Measurements from ENCODE around the gene PCSK7.

The PCSK7 gene

DNA sequence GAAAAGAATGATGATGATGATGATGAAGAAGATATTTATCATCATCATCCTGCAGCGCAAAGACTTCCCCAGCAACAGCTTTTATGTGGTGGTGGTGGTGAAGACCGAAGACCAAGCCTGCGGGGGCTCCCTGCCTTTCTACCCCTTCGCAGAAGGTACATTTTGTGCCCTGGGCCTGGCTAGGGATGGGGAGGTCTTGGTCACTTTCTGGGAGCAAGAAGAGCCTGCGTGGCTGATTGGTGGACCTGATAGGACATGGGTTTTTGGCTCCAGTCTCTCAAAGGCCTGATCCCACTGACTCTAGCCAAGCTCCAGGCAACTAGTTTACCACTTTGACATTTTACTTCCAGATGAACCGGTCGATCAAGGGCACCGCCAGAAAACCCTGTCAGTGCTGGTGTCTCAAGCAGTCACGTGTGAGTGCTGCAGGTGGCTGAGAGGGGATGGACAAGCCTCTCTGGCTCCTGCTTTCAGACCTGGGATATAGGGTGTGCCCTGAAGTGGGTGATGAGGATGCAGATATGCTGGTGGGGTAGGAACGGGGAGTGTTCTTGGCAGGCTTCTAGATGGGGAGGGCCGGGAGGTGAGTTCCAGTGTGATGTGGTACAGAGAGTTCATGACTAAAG lies 48.0 kb downstream of the PCSK7 start:
- TF ChIP-seq TAF1 (IDR thresholded peaks at IDR 0.05; ENCODE audit: borderline replicate concordance, insufficient read depth, low read length): no peak
- TF ChIP-seq FOXP2 (optimal IDR thresholded peaks at IDR 0.05; ENCODE audit: borderline replicate concordance, extremely low read depth, extremely low read length, insufficient read depth): no peak
- no peak for TF ChIP-seq POLR2AphosphoS5 (IDR thresholded peaks at IDR 0.05; ENCODE audit: low read depth, low read length)
- TF ChIP-seq, protein P1, sequence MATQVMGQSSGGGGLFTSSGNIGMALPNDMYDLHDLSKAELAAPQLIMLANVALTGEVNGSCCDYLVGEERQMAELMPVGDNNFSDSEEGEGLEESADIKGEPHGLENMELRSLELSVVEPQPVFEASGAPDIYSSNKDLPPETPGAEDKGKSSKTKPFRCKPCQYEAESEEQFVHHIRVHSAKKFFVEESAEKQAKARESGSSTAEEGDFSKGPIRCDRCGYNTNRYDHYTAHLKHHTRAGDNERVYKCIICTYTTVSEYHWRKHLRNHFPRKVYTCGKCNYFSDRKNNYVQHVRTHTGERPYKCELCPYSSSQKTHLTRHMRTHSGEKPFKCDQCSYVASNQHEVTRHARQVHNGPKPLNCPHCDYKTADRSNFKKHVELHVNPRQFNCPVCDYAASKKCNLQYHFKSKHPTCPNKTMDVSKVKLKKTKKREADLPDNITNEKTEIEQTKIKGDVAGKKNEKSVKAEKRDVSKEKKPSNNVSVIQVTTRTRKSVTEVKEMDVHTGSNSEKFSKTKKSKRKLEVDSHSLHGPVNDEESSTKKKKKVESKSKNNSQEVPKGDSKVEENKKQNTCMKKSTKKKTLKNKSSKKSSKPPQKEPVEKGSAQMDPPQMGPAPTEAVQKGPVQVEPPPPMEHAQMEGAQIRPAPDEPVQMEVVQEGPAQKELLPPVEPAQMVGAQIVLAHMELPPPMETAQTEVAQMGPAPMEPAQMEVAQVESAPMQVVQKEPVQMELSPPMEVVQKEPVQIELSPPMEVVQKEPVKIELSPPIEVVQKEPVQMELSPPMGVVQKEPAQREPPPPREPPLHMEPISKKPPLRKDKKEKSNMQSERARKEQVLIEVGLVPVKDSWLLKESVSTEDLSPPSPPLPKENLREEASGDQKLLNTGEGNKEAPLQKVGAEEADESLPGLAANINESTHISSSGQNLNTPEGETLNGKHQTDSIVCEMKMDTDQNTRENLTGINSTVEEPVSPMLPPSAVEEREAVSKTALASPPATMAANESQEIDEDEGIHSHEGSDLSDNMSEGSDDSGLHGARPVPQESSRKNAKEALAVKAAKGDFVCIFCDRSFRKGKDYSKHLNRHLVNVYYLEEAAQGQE (IDR thresholded peaks at IDR 0.05; ENCODE audit: insufficient read depth in 1 of 2, low read depth in 2 of 2, low read length in 2 of 2): no peak
- TF ChIP-seq SIN3A (IDR thresholded peaks at IDR 0.05; ENCODE audit: borderline replicate concordance, insufficient read depth, low read length): no peak

DNA sequence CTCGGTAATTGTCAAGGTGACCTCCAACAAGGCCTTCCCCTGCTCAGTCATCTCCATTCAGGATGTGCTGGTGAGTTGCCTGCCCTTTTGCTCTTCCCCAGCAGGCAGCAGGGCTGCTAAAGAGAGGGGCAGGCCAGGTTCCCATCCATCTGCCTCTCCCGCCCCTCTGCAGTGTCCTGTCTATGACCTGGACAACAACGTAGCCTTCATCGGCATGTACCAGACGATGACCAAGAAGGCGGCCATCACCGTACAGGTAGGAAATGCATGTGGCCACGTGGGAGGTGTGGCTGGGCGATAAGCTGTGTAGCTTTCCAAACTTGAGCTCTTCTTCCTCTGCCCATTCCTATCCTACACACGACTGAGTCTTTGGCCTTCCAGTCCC lies 49.3 kb downstream of the PCSK7 start:
- no peak for TF ChIP-seq FOXP2 (optimal IDR thresholded peaks at IDR 0.05; ENCODE audit: borderline replicate concordance, extremely low read depth, extremely low read length, insufficient read depth)
- TF ChIP-seq POLR2AphosphoS5 (IDR thresholded peaks at IDR 0.05; ENCODE audit: low read depth, low read length): no peak
- TF ChIP-seq, protein P1 (IDR thresholded peaks at IDR 0.05; ENCODE audit: insufficient read depth in 1 of 2, low read depth in 2 of 2, low read length in 2 of 2): no peak
- TF ChIP-seq TAF1 (IDR thresholded peaks at IDR 0.05; ENCODE audit: borderline replicate concordance, insufficient read depth, low read length): no peak
- no peak for TF ChIP-seq SIN3A (IDR thresholded peaks at IDR 0.05; ENCODE audit: borderline replicate concordance, insufficient read depth, low read length)

DNA sequence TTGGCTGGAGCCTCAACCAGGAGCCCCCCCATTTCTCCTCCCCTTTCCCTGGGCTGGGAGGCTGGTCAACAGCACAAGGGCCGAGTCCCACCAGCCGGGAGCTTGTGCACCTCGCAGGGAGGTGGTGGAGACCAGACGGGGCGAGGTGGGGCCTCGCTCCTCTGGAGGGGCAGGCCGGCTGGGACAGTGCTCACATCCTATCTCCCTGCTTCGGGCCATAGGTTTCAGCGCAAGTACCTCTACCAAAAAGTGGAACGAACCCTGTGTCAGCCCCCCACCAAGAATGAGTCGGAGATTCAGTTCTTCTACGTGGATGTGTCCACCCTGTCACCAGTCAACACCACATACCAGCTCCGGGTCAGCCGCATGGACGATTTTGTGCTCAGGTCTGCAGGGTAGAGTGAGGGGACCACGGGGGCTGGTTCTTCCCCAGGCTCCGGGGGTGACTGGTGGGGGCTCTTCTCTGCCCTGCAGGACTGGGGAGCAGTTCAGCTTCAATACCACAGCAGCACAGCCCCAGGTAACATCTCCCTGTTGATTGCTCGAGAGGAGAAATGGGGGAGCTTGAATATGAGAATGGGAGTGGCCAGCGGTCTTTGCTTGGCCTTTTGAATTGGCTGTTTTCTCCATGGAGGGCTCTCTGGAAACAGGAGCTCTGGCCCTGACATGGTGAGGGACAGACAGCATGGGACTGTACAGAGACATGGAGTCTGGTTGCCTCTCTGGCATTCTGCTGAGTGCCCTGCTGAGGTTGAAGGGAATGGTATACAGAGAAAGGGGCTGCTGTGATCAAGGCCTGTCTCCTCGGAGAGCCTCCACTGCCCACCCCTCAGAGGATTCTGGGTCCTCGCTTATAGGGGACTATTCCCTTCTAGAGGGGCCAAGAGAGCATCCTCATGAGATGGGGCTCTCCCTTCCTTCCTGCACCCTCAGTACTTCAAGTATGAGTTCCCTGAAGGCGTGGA lies 50.0 kb downstream of the PCSK7 start:
- no peak for TF ChIP-seq SIN3A (IDR thresholded peaks at IDR 0.05; ENCODE audit: borderline replicate concordance, insufficient read depth, low read length)
- TF ChIP-seq TAF1 (IDR thresholded peaks at IDR 0.05; ENCODE audit: borderline replicate concordance, insufficient read depth, low read length): no peak
- no peak for TF ChIP-seq POLR2AphosphoS5 (IDR thresholded peaks at IDR 0.05; ENCODE audit: low read depth, low read length)
- no peak for TF ChIP-seq FOXP2 (optimal IDR thresholded peaks at IDR 0.05; ENCODE audit: borderline replicate concordance, extremely low read depth, extremely low read length, insufficient read depth)
- TF ChIP-seq, protein P1 (IDR thresholded peaks at IDR 0.05; ENCODE audit: insufficient read depth in 1 of 2, low read depth in 2 of 2, low read length in 2 of 2): no peak

DNA sequence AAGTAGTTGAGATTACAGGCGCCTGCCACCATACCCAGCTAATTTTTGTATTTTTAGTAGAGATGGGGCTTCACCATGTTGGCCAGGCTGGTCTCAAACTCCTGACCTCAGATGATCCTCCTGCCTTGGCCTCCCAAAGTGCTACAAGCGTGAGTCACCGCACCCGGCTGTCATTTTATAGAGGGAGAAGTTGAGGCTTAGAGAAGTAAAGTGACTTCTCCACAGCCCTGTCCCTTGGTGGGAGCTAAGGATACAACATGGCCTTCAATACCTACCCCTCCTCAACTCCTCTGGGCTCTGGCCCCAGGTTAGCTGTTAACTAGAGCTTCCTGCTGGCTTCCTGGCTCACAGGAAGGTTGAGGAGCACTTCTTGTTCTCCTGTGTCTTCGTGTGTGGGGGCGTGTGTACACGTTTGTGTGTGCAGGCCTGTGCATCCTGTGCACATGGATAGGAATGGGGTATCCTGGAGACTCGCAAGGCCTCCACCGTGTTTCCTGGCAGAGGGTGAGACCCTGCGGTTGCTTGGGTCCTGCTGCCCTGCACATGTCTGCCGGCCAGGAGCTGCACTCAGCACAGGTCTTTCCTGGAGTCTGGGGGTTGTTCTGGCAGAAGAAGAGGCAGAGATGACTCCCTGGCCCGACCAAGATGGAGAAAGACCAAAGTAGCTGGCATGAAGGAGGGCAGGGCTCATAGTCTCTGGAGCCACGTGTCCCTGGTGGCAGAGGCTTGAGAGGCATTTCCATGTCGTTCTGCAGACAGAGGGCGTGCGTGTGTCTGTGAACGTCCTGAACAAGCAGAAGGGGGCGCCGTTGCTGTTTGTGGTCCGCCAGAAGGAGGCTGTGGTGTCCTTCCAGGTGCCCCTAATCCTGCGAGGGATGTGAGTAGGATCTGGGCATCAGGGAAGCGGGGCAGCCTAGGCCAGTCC lies 51.0 kb downstream of the PCSK7 start:
- TF ChIP-seq POLR2AphosphoS5 (IDR thresholded peaks at IDR 0.05; ENCODE audit: low read depth, low read length): no peak
- no peak for TF ChIP-seq SIN3A (IDR thresholded peaks at IDR 0.05; ENCODE audit: borderline replicate concordance, insufficient read depth, low read length)
- no peak for TF ChIP-seq TAF1 (IDR thresholded peaks at IDR 0.05; ENCODE audit: borderline replicate concordance, insufficient read depth, low read length)
- no peak for TF ChIP-seq FOXP2 (optimal IDR thresholded peaks at IDR 0.05; ENCODE audit: borderline replicate concordance, extremely low read depth, extremely low read length, insufficient read depth)

DNA sequence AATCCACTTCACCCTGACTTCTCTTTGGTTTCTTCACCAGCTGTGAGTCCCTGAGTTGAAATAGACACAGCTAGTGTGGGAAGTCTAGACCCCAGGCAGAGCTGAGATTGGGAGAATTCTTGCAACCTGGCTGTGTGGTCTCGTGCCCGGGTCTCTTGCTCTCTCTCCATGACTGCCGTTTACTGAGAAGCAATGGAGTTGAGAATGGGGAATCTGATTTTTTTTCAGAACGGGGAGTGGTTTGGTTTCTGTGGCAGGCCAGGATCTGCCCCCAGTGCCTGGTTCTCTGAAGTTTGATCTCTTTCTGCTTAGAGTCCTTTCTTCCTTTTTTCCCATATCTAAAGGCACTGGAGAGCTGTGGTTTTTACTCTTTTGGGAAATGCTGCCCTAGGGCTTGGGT lies 51.9 kb downstream of the PCSK7 start:
- TF ChIP-seq, protein P1 (IDR thresholded peaks at IDR 0.05; ENCODE audit: insufficient read depth in 1 of 2, low read depth in 2 of 2, low read length in 2 of 2): no peak
